Activated CD4-positive, alpha-beta T cell treated with anti-CD3 and anti-CD28 coated beads for 48 hours (primary cell): Measurements from ENCODE around the gene CACNA1F.
A peak's percentile ranks its signal among the peaks of the same experiment; 100 is the strongest.
"Not testable (repeated sequence)": the region's sequence is repeated elsewhere in the genome, so short reads cannot be mapped to it uniquely, and the experiment has no call there.

Experiments used
- DNase-seq: peaks from one replicate; pipeline ENCODE4 v3.0.0-alpha.2; 2020

CACNA1F gene

GRCh38 chrX:49192722-49193328 is 40.3 kb downstream of the CACNA1F start:
- DNase-seq = peak; percentile 59

GRCh38 chrX:49191574-49192011 is 41.5 kb downstream of the CACNA1F start:
- peak; percentile 46 for DNase-seq

- peak; percentile 86 for DNase-seq
Observed at GRCh38 chrX:49190821-49191573, 42.1 kb downstream of the CACNA1F start.

GRCh38 chrX:49189606-49190005 is 43.5 kb downstream of the CACNA1F start:
- DNase-seq = no peak

GRCh38 chrX:49188468-49189076 is 44.6 kb downstream of the CACNA1F start:
- no peak for DNase-seq

- DNase-seq = no peak
Observed at GRCh38 chrX:49187526-49187925, 45.6 kb downstream of the CACNA1F start.

- DNase-seq = no peak
Observed at GRCh38 chrX:49187028-49187394, 46.1 kb downstream of the CACNA1F start.

GRCh38 chrX:49186125-49187027 is 46.8 kb downstream of the CACNA1F start, which contains the start of gene PRICKLE3:
Gene PRICKLE3, minus strand, starts transcription at chrX:49186373. Its CDS starts 76 bp downstream, at chrX:49186297.
- peak; percentile 81 for DNase-seq

- DNase-seq = peak; percentile 62
Observed at GRCh38 chrX:49184294-49185281, 48.6 kb downstream of the CACNA1F start.

GRCh38 chrX:49183701-49184281 is 49.3 kb downstream of the CACNA1F start:
- no peak for DNase-seq

- DNase-seq = no peak
Observed at GRCh38 chrX:49179358-49179757, 53.8 kb downstream of the CACNA1F start.

GRCh38 chrX:49178537-49178936 is 54.6 kb downstream of the CACNA1F start:
- DNase-seq = no peak

GRCh38 chrX:49177873-49178480 is 55.2 kb downstream of the CACNA1F start:
- DNase-seq = no peak

GRCh38 chrX:49177338-49177833 is 55.8 kb downstream of the CACNA1F start:
- DNase-seq = no peak

- DNase-seq = no peak
Observed at GRCh38 chrX:49176421-49177326, 56.5 kb downstream of the CACNA1F start.

- DNase-seq = no peak
Observed at GRCh38 chrX:49175435-49176274, 57.5 kb downstream of the CACNA1F start.

GRCh38 chrX:49174723-49175122 is 58.4 kb downstream of the CACNA1F start:
- DNase-seq = no peak

GRCh38 chrX:49173544-49173943 is 59.6 kb downstream of the CACNA1F start:
- DNase-seq = not testable (repeated sequence)
